ENCODE results near the gene SRSF1.
"Not testable (repeated sequence)": the region's sequence is repeated elsewhere in the genome, so short reads cannot be mapped to it uniquely, and the experiment has no call there.

Gene SRSF1

DNA sequence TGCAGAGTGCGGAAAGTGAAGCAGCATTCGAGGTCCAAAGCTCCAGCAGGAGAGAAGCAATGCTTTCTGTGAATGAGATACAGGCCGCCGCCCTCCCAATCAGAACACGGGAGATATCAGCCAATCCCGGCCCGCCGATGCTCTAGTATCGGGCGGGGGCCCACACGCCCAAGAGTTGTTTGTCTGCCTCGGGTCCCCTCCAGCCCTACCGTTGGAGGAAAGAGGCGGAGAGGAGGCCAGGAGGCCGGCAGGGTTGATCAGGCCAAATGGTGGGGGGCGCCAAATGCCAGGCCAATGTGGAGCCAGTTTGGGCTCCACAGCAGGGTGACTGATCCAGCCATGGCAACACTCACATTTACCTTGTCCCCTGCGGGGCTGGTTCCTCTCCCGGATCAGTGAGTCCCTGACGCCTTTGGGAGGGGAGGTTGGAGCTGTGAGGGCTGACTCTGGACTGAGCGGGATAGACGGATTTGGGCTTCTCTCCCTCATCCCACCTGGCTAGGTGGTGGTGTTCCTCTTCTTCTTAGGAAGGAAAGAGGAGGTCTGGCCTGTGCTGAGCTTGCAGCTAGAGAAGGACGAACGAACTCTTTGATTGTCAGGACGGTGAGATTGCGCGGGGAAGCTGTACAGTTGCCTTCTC lies 41.4 kb downstream of the SRSF1 start:
- DNase-seq (ENCODE audit: low read depth) = no peak

DNA sequence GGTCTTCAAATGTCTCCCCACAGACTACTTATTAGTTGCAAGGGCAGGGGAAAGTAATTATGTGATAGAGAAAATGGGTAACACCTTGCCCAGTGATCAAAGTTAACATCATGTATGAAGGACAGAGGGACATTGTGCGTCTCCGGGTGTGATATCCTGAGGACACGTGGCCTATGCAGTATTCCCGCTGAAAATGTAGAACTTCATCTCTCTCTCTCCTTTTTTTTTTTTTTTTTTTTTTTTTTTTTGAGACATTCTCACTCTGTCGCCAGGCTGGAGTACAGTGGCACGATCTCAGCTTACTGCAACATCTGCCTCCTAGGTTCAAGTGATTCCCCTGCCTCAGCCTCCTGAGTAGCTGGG lies 43.9 kb downstream of the SRSF1 start:
- no peak for DNase-seq (ENCODE audit: low read depth)

DNA sequence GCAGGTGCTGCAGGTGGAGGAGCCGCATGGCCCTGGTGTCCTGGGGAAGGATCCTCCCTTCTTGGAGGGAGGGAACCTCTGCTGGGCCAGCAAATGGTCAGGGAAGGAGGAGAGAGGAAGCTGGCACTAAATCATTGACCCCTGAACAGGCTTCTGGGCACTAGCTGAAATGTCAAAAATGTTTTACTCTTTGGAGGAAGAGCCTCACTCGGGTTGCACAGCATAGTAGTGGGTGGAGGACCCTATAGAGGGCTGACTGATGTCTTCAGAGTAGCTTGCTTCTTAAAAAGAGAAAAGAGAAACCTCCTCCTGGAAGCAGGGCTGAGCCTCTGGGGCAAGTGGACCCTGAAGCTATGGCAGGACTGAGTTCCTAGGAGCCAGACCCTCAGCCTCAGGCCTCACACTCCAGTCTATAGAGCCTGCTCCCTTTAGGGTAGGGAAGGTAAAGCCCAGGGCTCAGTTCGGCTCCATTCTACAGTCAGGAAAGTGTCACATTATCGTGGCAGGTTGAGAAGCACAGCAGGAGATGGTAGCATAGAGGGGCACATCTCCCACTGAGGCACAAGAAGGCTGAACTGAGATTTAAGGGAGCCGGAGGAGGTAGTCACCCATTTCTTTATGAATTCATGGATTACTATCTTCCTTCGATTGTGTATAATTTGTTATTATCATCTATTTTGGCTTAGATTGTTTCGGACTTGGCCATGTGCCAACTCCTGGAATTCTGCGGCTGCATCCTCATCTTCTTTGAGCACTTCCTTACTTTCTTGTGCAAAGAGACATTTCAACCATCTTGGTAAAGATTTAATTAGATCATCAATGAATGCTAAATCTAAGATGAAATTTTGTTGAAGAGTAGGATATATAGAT lies 44.5 kb downstream of the SRSF1 start:
- DNase-seq (ENCODE audit: low read depth) = no peak

DNA sequence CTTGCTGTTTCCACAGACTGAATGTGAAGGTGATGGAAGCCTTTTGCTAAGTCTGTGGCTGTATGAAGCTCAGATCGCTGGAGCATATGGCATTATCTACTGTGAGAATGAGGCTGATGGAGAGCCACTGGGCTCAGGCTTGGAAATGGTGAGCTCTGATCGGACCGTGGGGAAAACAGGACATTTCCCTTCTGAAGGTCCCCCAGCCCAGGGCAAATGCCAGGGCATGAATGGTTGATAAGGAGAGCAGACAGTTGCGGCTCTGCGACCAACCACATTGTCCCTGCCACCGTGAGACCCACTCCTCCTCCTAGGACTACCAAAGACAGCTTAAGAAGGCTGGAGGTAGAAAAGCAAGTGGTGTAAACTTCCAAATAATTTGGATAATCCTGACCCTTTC lies 47.1 kb downstream of the SRSF1 start:
- no peak for DNase-seq (ENCODE audit: low read depth)

GRCh38 chr17:57958391-57958790 lies 48.7 kb downstream of the SRSF1 start:
- DNase-seq (ENCODE audit: low read depth) = not testable (repeated sequence)

GRCh38 chr17:57957886-57958285 lies 49.2 kb downstream of the SRSF1 start:
- DNase-seq (ENCODE audit: low read depth) = no peak

GRCh38 chr17:57957120-57957850 lies 49.8 kb downstream of the SRSF1 start:
- no peak for DNase-seq (ENCODE audit: low read depth)

GRCh38 chr17:57956291-57957119 lies 50.5 kb downstream of the SRSF1 start:
- no peak for DNase-seq (ENCODE audit: low read depth)

- DNase-seq (ENCODE audit: low read depth) = no peak
Observed at GRCh38 chr17:57955183-57955931, 51.7 kb downstream of the SRSF1 start, which contains the start of gene CUEDC1. TSS of gene CUEDC1 (minus strand) at chr17:57955412. CDS start at chr17:57885564, 69,848 bp downstream.

DNA sequence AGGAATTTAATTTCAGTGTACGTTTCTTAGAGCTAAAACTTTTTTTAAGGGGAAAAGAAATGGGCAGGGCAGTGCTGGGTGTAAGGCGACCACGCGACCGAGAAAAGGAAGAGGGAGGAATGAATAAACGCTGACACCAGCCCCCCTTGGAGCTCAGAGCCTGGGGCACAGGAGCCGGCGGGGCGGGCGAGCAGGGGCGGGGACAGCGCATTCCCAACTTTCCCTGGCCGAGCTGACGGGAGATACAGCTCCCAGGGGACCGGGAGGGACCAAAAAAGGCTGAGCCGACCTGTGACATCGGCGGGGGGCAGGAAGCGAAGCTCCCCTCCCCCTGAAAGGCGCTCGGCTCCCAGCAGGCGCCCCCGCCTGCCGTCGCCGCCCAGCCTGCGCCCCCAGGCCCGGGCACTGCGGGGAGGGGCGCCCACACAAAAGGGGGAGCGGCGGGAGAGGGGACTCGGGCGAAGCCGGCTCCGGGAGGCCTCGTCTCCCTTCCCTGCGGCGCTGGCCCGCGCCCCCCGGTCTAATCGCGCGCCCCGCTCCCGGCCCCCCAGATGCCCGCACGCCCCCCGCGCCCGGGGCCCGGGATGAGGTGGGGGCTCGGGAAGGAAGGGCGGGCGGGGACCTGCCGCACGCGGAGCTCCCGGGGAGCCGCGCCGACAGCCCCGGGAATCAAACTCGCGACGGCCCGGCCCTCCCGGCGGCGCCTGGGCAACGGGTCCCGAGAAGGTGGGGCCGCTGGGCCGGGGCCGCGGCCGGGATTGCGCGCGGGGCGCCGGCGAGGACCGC lies 52.5 kb downstream of the SRSF1 start:
- DNase-seq (ENCODE audit: low read depth) = no peak

GRCh38 chr17:57953705-57954396 lies 53.2 kb downstream of the SRSF1 start:
- no peak for DNase-seq (ENCODE audit: low read depth)

Measured in fibroblast of the conjunctiva (primary cell).